Stimulated activated CD8-positive, alpha-beta memory T cell treated with anti-CD3 and anti-CD28 coated beads, Interleukin-7, amount 100 ng/mL, for 48 hours (primary cell): ENCODE measurements around the gene SUPT7L.

Experiments
- DNase-seq, 2 donors: peaks; one replicate each; pipeline ENCODE4 v3.0.0-alpha.2; 2020; ENCODE audit warnings: low read depth in 1 of 2; ENCODE audit errors: extremely low read depth in 1 of 2

Gene SUPT7L

GRCh38 chr2:27663285-27664153 is at the start of gene SUPT7L, which contains the start of gene SLC4A1AP:
SUPT7L (minus strand) TSS chr2:27663614; CDS start chr2:27662192, 1,422 bp downstream.
SLC4A1AP (plus strand) TSS chr2:27663889; CDS start chr2:27663915, 26 bp downstream.
- DNase-seq = peak; percentile 44 to 53

GRCh38 chr2:27713201-27713600 is 49.8 kb upstream of the SUPT7L start:
- no peak for DNase-seq

GRCh38 chr2:27712522-27712921 is 49.1 kb upstream of the SUPT7L start:
- no peak for DNase-seq

GRCh38 chr2:27711804-27712203 is 48.4 kb upstream of the SUPT7L start:
- DNase-seq = no peak

GRCh38 chr2:27710640-27711430 is 47.4 kb upstream of the SUPT7L start:
- DNase-seq = no peak

- no peak for DNase-seq
Observed at GRCh38 chr2:27709960-27710575, 46.7 kb upstream of the SUPT7L start.

GRCh38 chr2:27709326-27709725 is 45.9 kb upstream of the SUPT7L start:
- DNase-seq = no peak

- no peak for DNase-seq
Observed at GRCh38 chr2:27708666-27709065, 45.3 kb upstream of the SUPT7L start.

GRCh38 chr2:27708257-27708654 is 44.8 kb upstream of the SUPT7L start:
- no peak for DNase-seq

- DNase-seq = no peak
Observed at GRCh38 chr2:27707462-27708256, 44.2 kb upstream of the SUPT7L start.

GRCh38 chr2:27705851-27706622 is 42.6 kb upstream of the SUPT7L start:
- DNase-seq = no peak

- no peak for DNase-seq
Observed at GRCh38 chr2:27704342-27704876, 41.0 kb upstream of the SUPT7L start.

- peak; percentile 57 to 77 for DNase-seq
Observed at GRCh38 chr2:27703638-27704341, 40.4 kb upstream of the SUPT7L start.

GRCh38 chr2:27702302-27702701 is 38.9 kb upstream of the SUPT7L start:
- no peak for DNase-seq

- no peak for DNase-seq
Observed at GRCh38 chr2:27701676-27702075, 38.3 kb upstream of the SUPT7L start.

GRCh38 chr2:27697660-27698059 is 34.2 kb upstream of the SUPT7L start:
- no peak for DNase-seq

GRCh38 chr2:27690052-27690451 is 26.6 kb upstream of the SUPT7L start:
- no peak for DNase-seq

- no peak for DNase-seq
Observed at GRCh38 chr2:27689424-27689823, 26.0 kb upstream of the SUPT7L start.

GRCh38 chr2:27687232-27687631 is 23.8 kb upstream of the SUPT7L start:
- no peak for DNase-seq
